HCT116 (cell line): ENCODE measurements around the gene CACNA1C. TPM values are rescaled to one million over a fixed set of nuclear protein-coding genes. Genes with fewer than 3 reads are reported as not detected.

Experiments used
- ATAC-seq: fragments of 200-7000 bp; cut with Tn5 transposase; 2 replicates; pipeline ENCODE4 v1.9.1; 2020; ENCODE audit warnings: mild to moderate bottlenecking, moderate library complexity
- BruUV-seq: library from RNA; stranded (reverse); fragments of 400-500 nt; replicated peaks from 2 replicates; lab custom pipeline; 2021; lab: Mats Ljungman, UMichigan
- CTCF ChIA-PET: fragments of 300-600 bp; sonication (Branson Sonifier 250); formaldehyde crosslinking; loops from one replicate; lab custom pipeline; 2021; ENCODE audit warnings: antibody characterized with exemption; lab: Charles Lee
- POLR2A ChIA-PET: fragments of 300-600, 350-600 bp; sonication (Branson Sonifier 250); formaldehyde crosslinking; loops from one replicate; lab custom pipeline; 2021; ENCODE audit warnings: antibody characterized with exemption; lab: Charles Lee
- RAD21 ChIA-PET, 2 experiments: fragments of 300-600 bp; sonication (Branson Sonifier 250); formaldehyde crosslinking; loops; one replicate each; lab custom pipeline; 2023; ENCODE audit warnings: low total read pairs in 2 of 2; ENCODE audit not compliant: uncharacterized antibody in 2 of 2, unreplicated experiment in 2 of 2, low non-redundant PET in 1 of 2; lab: Charles Lee
- DNase-seq: peaks from one replicate; pipeline ENCODE4 v3.0.0-alpha.2; 2010; ENCODE audit warnings: low read depth, low spot score
- H2AFZ ChIP-seq: fragments of 200-600 bp; shearing (Covaris generic), sonication (generic); 2 replicates; pipeline ENCODE4 v1.6.1; 2017; ENCODE audit warnings: low read depth, mixed run types, mixed read lengths, antibody characterized with exemption, low read length; ENCODE audit not compliant: poor library complexity, severe bottlenecking
- H3K27ac ChIP-seq: 2 replicates; pipeline ENCODE4 v1.5.1; 2012; ENCODE audit warnings: low read depth, low read length
- H3K27me3 ChIP-seq: fragments of 200-600 bp; sonication (generic); 2 replicates; pipeline ENCODE4 v1.6.1; 2016; ENCODE audit warnings: mixed run types, low read length, mixed read lengths; ENCODE audit not compliant: insufficient read depth
- H3K36me3 ChIP-seq, 2 experiments: fragments of 200-500 bp in 1 of 2; fragments of 200-600 bp in 1 of 2; sonication (Bioruptor generic) in 1 of 2; sonication (generic) in 1 of 2; 2 replicates each; pipeline versions ENCODE4 v1.5.1 to v1.6.1; 2014 to 2016; ENCODE audit warnings: low read length in 2 of 2, inconsistent platforms in 1 of 2, mixed read lengths in 1 of 2, mixed run types in 1 of 2; ENCODE audit not compliant: insufficient read depth in 2 of 2, control insufficient read depth in 1 of 2
- H3K4me1 ChIP-seq, 2 experiments: fragments of 200-600 bp in 1 of 2; sonication (generic) in 1 of 2; 2 replicates each; pipeline versions ENCODE4 v1.5.1 to v1.6.1; 2012 to 2017; ENCODE audit warnings: low read length in 2 of 2, inconsistent platforms in 1 of 2, mild to moderate bottlenecking in 1 of 2, mixed read lengths in 1 of 2, mixed run types in 1 of 2, moderate library complexity in 1 of 2; ENCODE audit not compliant: insufficient read depth in 2 of 2, control insufficient read depth in 1 of 2
- H3K4me2 ChIP-seq: fragments of 200-600 bp; sonication (generic); 2 replicates; pipeline ENCODE4 v1.6.1; 2017; ENCODE audit warnings: mixed run types, low read length, mixed read lengths
- H3K4me3 ChIP-seq, 2 experiments: fragments of 200-600 bp in 1 of 2; sonication (generic) in 1 of 2; replicated peaks in 1 of 2; 2 replicates each; pipeline ENCODE4 v1.5.1; 2011 to 2016; ENCODE audit warnings: low read length in 2 of 2, control low read depth in 1 of 2, low read depth in 1 of 2, mild to moderate bottlenecking in 1 of 2, mixed read lengths in 1 of 2, mixed run types in 1 of 2
- H3K79me2 ChIP-seq: fragments of 200-600 bp; sonication (generic); 2 replicates; pipeline ENCODE4 v1.6.1; 2017; ENCODE audit warnings: mild to moderate bottlenecking, mixed run types, low read length, moderate library complexity, mixed read lengths; ENCODE audit not compliant: insufficient read depth
- H3K9ac ChIP-seq: fragments of 200-600 bp; sonication (generic); 2 replicates; pipeline ENCODE4 v1.6.1; 2016; ENCODE audit warnings: low read length, mixed read lengths
- H3K9me2 ChIP-seq: fragments of 200-600 bp; sonication (generic), shearing (Covaris generic); 2 replicates; pipeline ENCODE4 v1.6.1; 2017; ENCODE audit warnings: mixed run types, mild to moderate bottlenecking, moderate library complexity; ENCODE audit not compliant: insufficient read depth
- H3K9me3 ChIP-seq, 2 experiments: fragments of 200-500 bp in 1 of 2; fragments of 200-600 bp in 1 of 2; sonication (Bioruptor generic) in 1 of 2; sonication (generic) in 1 of 2; 2 replicates each; pipeline ENCODE4 v1.6.1; 2014 to 2017; ENCODE audit warnings: low read length in 2 of 2, mixed read lengths in 2 of 2, inconsistent platforms in 1 of 2, low read depth in 1 of 2, mild to moderate bottlenecking in 1 of 2, mixed run types in 1 of 2, moderate library complexity in 1 of 2; ENCODE audit not compliant: control insufficient read depth in 1 of 2, insufficient read depth in 1 of 2
- H4K20me1 ChIP-seq: fragments of 200-600 bp; sonication (generic), shearing (Covaris generic); 2 replicates; pipeline ENCODE4 v1.6.1; 2017; ENCODE audit warnings: mixed run types, mild to moderate bottlenecking, moderate library complexity; ENCODE audit not compliant: insufficient read depth
- CBX3 ChIP-seq: IDR thresholded peaks from 2 replicates; pipeline ENCODE4 v1.6.1; 2012; ENCODE audit warnings: low read depth
- CEBPB ChIP-seq: IDR thresholded peaks from 2 replicates; pipeline ENCODE4 v1.6.1; 2012; ENCODE audit warnings: low read depth
- EGR1 ChIP-seq: IDR thresholded peaks from 2 replicates; pipeline ENCODE4 v1.6.1; 2012; ENCODE audit warnings: low read depth
- ELF1 ChIP-seq: IDR thresholded peaks from 2 replicates; pipeline ENCODE4 v1.6.1; 2012; ENCODE audit warnings: low read depth, borderline replicate concordance
- FOSL1 ChIP-seq: IDR thresholded peaks from 2 replicates; pipeline ENCODE4 v1.6.1; 2012; ENCODE audit warnings: low read depth
- POLR2A ChIP-seq: IDR thresholded peaks from 2 replicates; pipeline ENCODE4 v1.7.0; 2011; ENCODE audit warnings: borderline replicate concordance; ENCODE audit not compliant: insufficient read depth, insufficient read length; ENCODE audit errors: extremely low read depth
- POLR2AphosphoS5 ChIP-seq: IDR thresholded peaks from 2 replicates; pipeline ENCODE4 v1.6.1; 2011; ENCODE audit warnings: mild to moderate bottlenecking, low read depth, low read length, moderate library complexity
- RAD21 ChIP-seq: IDR thresholded peaks from 2 replicates; pipeline ENCODE4 v1.6.1; 2012; ENCODE audit warnings: low read depth, mild to moderate bottlenecking
- SRF ChIP-seq: IDR thresholded peaks from 2 replicates; pipeline ENCODE4 v1.6.1; 2012; ENCODE audit warnings: low read depth
- ZFX ChIP-seq: fragments of 450-650 bp; IDR thresholded peaks from 2 replicates; pipeline ENCODE4 v1.6.1; 2017
- ZNF274 ChIP-seq: fragments of 200-500 bp; sonication (Bioruptor generic); IDR thresholded peaks from 2 replicates; pipeline ENCODE4 v1.6.1; 2014; ENCODE audit warnings: mild to moderate bottlenecking, low read depth, low read length, inconsistent platforms
- intact Hi-C: fragments of 100-400 bp; cut with micrococcal nuclease; formaldehyde crosslinking; loops from 2 replicates; pipeline ENCODE4 v1.10.0; 2022
- total RNA-seq: library from RNA; stranded (reverse); gene quantifications from one replicate; pipeline ENCODE4 v1.2.1, GENCODE V29; 2021; ENCODE audit not compliant: unreplicated experiment
- TF ChIP-seq, protein P1 (sequence below): IDR thresholded peaks from 2 replicates; pipeline ENCODE4 v1.6.1; 2011; ENCODE audit warnings: mild to moderate bottlenecking, low read length, moderate library complexity; ENCODE audit not compliant: insufficient replicate concordance; ENCODE audit errors: extremely low read depth
- TF ChIP-seq, protein P2 (sequence below): IDR thresholded peaks from 2 replicates; pipeline ENCODE4 v1.6.1; 2012

CACNA1C gene
- total RNA-seq, 1 experiment from 2014 or later: 0.05 TPM

GRCh38 chr12:2300886-2301285, 248.1 kb downstream of the CACNA1C start (continued):
- TF ChIP-seq, protein P1, sequence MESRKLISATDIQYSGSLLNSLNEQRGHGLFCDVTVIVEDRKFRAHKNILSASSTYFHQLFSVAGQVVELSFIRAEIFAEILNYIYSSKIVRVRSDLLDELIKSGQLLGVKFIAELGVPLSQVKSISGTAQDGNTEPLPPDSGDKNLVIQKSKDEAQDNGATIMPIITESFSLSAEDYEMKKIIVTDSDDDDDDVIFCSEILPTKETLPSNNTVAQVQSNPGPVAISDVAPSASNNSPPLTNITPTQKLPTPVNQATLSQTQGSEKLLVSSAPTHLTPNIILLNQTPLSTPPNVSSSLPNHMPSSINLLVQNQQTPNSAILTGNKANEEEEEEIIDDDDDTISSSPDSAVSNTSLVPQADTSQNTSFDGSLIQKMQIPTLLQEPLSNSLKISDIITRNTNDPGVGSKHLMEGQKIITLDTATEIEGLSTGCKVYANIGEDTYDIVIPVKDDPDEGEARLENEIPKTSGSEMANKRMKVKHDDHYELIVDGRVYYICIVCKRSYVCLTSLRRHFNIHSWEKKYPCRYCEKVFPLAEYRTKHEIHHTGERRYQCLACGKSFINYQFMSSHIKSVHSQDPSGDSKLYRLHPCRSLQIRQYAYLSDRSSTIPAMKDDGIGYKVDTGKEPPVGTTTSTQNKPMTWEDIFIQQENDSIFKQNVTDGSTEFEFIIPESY: no peak
- TF ChIP-seq FOSL1 (no peak), ZNF274 (no peak), CEBPB (no peak), ELF1 (no peak), POLR2A (no peak)
- TF ChIP-seq, protein P2, sequence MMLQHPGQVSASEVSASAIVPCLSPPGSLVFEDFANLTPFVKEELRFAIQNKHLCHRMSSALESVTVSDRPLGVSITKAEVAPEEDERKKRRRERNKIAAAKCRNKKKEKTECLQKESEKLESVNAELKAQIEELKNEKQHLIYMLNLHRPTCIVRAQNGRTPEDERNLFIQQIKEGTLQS: no peak
- TF ChIP-seq, all 23 proteins: peak for 0

GRCh38 chr12:2301531-2302461, 249.0 kb downstream of the CACNA1C start:
- Histone ChIP-seq H3K27ac (no peak overlapping the region), H2AFZ (no peak overlapping the region), H3K9me3 (no peaks in the 10 kb centered on the region), H3K27me3 (peaks cover 7% of the 10 kb centered on the region; the same call in 1 of the 2 replicates), H3K4me1 (no peaks in the 10 kb centered on the region), H3K9me2 (no peaks in the 10 kb centered on the region), H3K36me3 (no peaks in the 10 kb centered on the region), H3K4me2 (no peak overlapping the region), H3K79me2 (no peaks in the 10 kb centered on the region), H3K9ac (no peak overlapping the region), H3K4me3 (no peak overlapping the region), H4K20me1 (no peaks in the 10 kb centered on the region)
- ChIA-PET RAD21 (no interaction called here), POLR2A (no interaction called here), CTCF (no interaction called here)
- DNase-seq (no peak), ATAC-seq (no peak)
- intact Hi-C loops: no loop called here
- no TSS peak for BruUV-seq
- TF ChIP-seq POLR2A (no peak), EGR1 (no peak), CBX3 (no peak), ZFX (no peak), RAD21 (no peak), SRF (no peak), POLR2AphosphoS5 (no peak), ELF1 (no peak)
